HepG2 (cell line): ENCODE data around the gene BTRC. TPM values are rescaled to one million over a fixed set of nuclear protein-coding genes. Genes with fewer than 3 reads are reported as not detected.
A peak's percentile ranks its signal among the peaks of the same experiment; 100 is the strongest.

Experiments
- BRD4 ChIP-seq: sonication (generic); formaldehyde crosslinking; IDR thresholded peaks from 2 replicates; pipeline ENCODE4 v1.4.0; 2020; ENCODE audit warnings: missing genetic modification reagents
- DR1 ChIP-seq: sonication (generic); formaldehyde crosslinking; IDR thresholded peaks from 2 replicates; pipeline ENCODE4 v1.8.0; 2021; ENCODE audit warnings: mild to moderate bottlenecking, missing genetic modification reagents, inconsistent platforms
- ISL2 ChIP-seq: sonication (generic); formaldehyde crosslinking; IDR thresholded peaks from 2 replicates; pipeline ENCODE4 v1.5.0; 2020; ENCODE audit warnings: missing genetic modification reagents
- JARID2 ChIP-seq: sonication (generic); formaldehyde crosslinking; IDR thresholded peaks from 2 replicates; pipeline ENCODE4 v1.8.1; 2023; ENCODE audit warnings: missing genetic modification reagents, inconsistent platforms; ENCODE audit not compliant: insufficient replicate concordance
- MED1 ChIP-seq: sonication (generic); formaldehyde crosslinking; IDR thresholded peaks from 2 replicates; pipeline ENCODE4 v1.4.0; 2020; ENCODE audit warnings: missing genetic modification reagents
- MLX ChIP-seq: IDR thresholded peaks from 2 replicates; pipeline ENCODE4 v1.6.1; 2016
- MXI1 ChIP-seq: IDR thresholded peaks from 3 replicates; pipeline ENCODE4 v1.6.1; 2012; ENCODE audit warnings: low read depth, low read length, inconsistent platforms, borderline replicate concordance
- PBX3 ChIP-seq: sonication (generic); formaldehyde crosslinking; IDR thresholded peaks from 2 replicates; pipeline ENCODE4 v1.8.1; 2023; ENCODE audit warnings: missing genetic modification reagents, inconsistent platforms, borderline replicate concordance
- PITX1 ChIP-seq: sonication (generic); formaldehyde crosslinking; IDR thresholded peaks from 2 replicates; pipeline ENCODE4 v1.5.1; 2020; ENCODE audit warnings: mild to moderate bottlenecking, missing genetic modification reagents
- TP53 ChIP-seq: sonication (generic); formaldehyde crosslinking; conservative IDR thresholded peaks from 2 replicates; pipeline ENCODE4 v1.4.0; 2020; ENCODE audit warnings: missing genetic modification reagents
- ZNF207 ChIP-seq: fragments of 450-650 bp; IDR thresholded peaks from 2 replicates; pipeline ENCODE4 v1.6.1; 2016; ENCODE audit warnings: antibody characterized with exemption, borderline replicate concordance
- ZNF331 ChIP-seq: sonication (generic); formaldehyde crosslinking; IDR thresholded peaks from 2 replicates; pipeline ENCODE4 v1.4.0; 2020; ENCODE audit warnings: missing genetic modification reagents
- ZNF350 ChIP-seq: sonication (generic); formaldehyde crosslinking; IDR thresholded peaks from 2 replicates; pipeline ENCODE4 v1.4.0; 2020; ENCODE audit warnings: mild to moderate bottlenecking, low read depth, missing genetic modification reagents, borderline replicate concordance
- ZNF607 ChIP-seq: sonication (generic); formaldehyde crosslinking; IDR thresholded peaks from 2 replicates; pipeline ENCODE4 v1.5.1; 2020; ENCODE audit warnings: missing genetic modification reagents, mild to moderate bottlenecking, borderline replicate concordance
- ZNF615 ChIP-seq: sonication (generic); formaldehyde crosslinking; IDR thresholded peaks from 2 replicates; pipeline ENCODE4 v1.5.0; 2020; ENCODE audit warnings: mild to moderate bottlenecking, missing genetic modification reagents, borderline replicate concordance
- ZSCAN21 ChIP-seq: sonication (generic); formaldehyde crosslinking; IDR thresholded peaks from 2 replicates; pipeline ENCODE4 v1.8.0; 2022; ENCODE audit warnings: mild to moderate bottlenecking, missing genetic modification reagents, moderate library complexity, borderline replicate concordance
- polyA plus RNA-seq, 8 experiments: library from polyadenylated mRNA; depleted of rRNA in 3 of 8; stranded (reverse) in 7 of 8; unstranded in 1 of 8; fragments of >200 nt; fragmentation: Illumina TruSeq in 4 of 8; extraction: Trizol in 4 of 8; gene quantifications; 2 replicates each; pipeline versions ENCODE4 v1.2.1 to v1.2.3, GENCODE V29; 2011 to 2016; ENCODE audit warnings: low read depth in 4 of 8, missing spikeins in 1 of 8, mixed read lengths in 1 of 8; ENCODE audit not compliant: insufficient read depth in 1 of 8
- total RNA-seq, 5 experiments: library from RNA; depleted of rRNA; stranded (reverse); fragments of >200 nt; fragmentation: Illumina TruSeq; extraction: Trizol; gene quantifications; 2 replicates each; pipeline ENCODE4 v1.2.3, GENCODE V29; 2016; ENCODE audit warnings: low read depth in 1 of 5
- TF ChIP-seq, protein P1 (sequence below): IDR thresholded peaks from 2 replicates; pipeline ENCODE4 v1.6.1; 2012; ENCODE audit warnings: low read length, improper control_type of control experiment
- TF ChIP-seq, protein P2 (sequence below), 2 experiments: IDR thresholded peaks; 2 replicates each; pipeline ENCODE4 v1.6.1; 2011 to 2012; ENCODE audit warnings: low read length in 2 of 2, borderline replicate concordance in 1 of 2, low read depth in 1 of 2, mild to moderate bottlenecking in 1 of 2, moderate library complexity in 1 of 2

The BTRC gene
- total and polyA plus RNA-seq, 2 of the 13 experiments (the other 11 are each of a cell fraction or from before 2014, with no cell fraction given), result 12.0 to 14.4 TPM

DNA sequence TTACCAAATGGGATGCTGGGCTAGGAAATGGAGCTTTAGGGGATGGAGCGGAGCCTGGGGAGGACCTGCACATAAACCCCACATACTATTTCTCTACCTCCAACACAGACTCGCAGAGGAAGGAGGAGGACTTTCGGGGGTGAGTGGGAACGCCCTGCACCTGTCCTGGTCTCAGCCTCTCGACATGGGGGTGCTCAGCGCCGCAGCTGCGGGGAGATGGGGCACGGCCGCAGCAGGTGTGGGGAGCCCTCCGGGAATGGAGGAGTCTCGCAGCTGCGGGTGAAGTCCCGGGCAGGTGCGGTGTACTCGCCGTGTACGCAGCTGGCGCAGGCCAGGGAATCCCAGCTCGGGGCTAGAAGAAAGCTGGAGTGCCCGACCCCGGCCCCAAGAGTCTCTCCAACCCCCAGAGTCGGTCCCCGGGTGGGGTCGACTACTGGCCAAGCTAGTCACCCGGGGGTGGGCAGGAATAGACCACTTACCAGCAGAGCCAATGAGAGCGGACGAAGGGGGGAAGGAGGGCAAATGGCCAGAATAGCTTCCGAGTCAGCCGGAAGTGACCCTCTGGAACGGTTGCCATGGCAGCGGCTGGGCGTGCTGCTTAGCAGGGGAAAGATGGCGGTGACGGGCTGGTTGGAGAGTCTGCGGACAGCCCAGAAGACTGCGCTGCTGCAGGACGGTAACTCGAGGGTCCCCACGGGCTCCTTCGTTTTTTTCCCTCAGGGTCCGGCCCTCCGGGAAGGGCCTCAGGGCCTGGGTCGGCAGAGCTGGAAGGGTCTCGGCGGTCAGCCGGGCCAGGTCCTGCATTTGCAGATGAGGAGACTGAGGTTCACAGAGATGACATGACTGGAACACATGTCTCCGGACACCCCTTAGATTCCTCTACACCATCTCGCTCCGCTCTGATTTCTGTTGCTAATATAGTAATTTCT, 234.0 kb downstream of the BTRC start, which contains the start of the genes DPCD and POLL (continued):
- TF ChIP-seq ZNF607 (CRISPR knock-in tag) (no peak), MED1 (CRISPR knock-in tag) (peak; percentile 11; the same call in 1 of the 2 replicates), MLX (CRISPR knock-in tag) (peak; percentile 26; the same call in 1 of the 2 replicates), DR1 (0 out of 2 replicates have a peak, but pooled peaks have one; percentile 49), MXI1 (peak; percentile 96; the same call in 2 of the 3 replicates), ZNF207 (no peak), BRD4 (CRISPR knock-in tag) (peak; percentile 59; the same call in 1 of the 2 replicates), ZNF331 (CRISPR knock-in tag) (peak; percentile 48; the same call in 1 of the 2 replicates), JARID2 (no peak), TP53 (CRISPR knock-in tag) (0 out of 2 replicates have a peak, but pooled peaks have one; percentile 7), ZNF350 (CRISPR knock-in tag) (no peak; the same call in 1 of the 2 replicates), ZNF615 (CRISPR knock-in tag) (no peak), ISL2 (CRISPR knock-in tag) (peak; percentile 38; the same call in 1 of the 2 replicates), PBX3 (CRISPR knock-in tag) (0 out of 2 replicates have a peak, but pooled peaks have one; percentile 27), PITX1 (CRISPR knock-in tag) (peak; percentile 69; the same call in 1 of the 2 replicates), ZSCAN21 (CRISPR knock-in tag) (no peak; the same call in 1 of the 2 replicates)
- TF ChIP-seq, protein P1, sequence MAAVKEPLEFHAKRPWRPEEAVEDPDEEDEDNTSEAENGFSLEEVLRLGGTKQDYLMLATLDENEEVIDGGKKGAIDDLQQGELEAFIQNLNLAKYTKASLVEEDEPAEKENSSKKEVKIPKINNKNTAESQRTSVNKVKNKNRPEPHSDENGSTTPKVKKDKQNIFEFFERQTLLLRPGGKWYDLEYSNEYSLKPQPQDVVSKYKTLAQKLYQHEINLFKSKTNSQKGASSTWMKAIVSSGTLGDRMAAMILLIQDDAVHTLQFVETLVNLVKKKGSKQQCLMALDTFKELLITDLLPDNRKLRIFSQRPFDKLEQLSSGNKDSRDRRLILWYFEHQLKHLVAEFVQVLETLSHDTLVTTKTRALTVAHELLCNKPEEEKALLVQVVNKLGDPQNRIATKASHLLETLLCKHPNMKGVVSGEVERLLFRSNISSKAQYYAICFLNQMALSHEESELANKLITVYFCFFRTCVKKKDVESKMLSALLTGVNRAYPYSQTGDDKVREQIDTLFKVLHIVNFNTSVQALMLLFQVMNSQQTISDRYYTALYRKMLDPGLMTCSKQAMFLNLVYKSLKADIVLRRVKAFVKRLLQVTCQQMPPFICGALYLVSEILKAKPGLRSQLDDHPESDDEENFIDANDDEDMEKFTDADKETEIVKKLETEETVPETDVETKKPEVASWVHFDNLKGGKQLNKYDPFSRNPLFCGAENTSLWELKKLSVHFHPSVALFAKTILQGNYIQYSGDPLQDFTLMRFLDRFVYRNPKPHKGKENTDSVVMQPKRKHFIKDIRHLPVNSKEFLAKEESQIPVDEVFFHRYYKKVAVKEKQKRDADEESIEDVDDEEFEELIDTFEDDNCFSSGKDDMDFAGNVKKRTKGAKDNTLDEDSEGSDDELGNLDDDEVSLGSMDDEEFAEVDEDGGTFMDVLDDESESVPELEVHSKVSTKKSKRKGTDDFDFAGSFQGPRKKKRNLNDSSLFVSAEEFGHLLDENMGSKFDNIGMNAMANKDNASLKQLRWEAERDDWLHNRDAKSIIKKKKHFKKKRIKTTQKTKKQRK, result no peak
- TF ChIP-seq, protein P2, sequence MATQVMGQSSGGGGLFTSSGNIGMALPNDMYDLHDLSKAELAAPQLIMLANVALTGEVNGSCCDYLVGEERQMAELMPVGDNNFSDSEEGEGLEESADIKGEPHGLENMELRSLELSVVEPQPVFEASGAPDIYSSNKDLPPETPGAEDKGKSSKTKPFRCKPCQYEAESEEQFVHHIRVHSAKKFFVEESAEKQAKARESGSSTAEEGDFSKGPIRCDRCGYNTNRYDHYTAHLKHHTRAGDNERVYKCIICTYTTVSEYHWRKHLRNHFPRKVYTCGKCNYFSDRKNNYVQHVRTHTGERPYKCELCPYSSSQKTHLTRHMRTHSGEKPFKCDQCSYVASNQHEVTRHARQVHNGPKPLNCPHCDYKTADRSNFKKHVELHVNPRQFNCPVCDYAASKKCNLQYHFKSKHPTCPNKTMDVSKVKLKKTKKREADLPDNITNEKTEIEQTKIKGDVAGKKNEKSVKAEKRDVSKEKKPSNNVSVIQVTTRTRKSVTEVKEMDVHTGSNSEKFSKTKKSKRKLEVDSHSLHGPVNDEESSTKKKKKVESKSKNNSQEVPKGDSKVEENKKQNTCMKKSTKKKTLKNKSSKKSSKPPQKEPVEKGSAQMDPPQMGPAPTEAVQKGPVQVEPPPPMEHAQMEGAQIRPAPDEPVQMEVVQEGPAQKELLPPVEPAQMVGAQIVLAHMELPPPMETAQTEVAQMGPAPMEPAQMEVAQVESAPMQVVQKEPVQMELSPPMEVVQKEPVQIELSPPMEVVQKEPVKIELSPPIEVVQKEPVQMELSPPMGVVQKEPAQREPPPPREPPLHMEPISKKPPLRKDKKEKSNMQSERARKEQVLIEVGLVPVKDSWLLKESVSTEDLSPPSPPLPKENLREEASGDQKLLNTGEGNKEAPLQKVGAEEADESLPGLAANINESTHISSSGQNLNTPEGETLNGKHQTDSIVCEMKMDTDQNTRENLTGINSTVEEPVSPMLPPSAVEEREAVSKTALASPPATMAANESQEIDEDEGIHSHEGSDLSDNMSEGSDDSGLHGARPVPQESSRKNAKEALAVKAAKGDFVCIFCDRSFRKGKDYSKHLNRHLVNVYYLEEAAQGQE (IDR thresholded peaks at IDR 0.05; ENCODE audit: borderline replicate concordance in 1 of 2, low read depth in 1 of 2, low read length in 2 of 2), result peak in 1 of 2 experiments; percentile 15; a peak in 1 of 4 replicates
